DND-41 (cell line): Measurements from ENCODE around the gene TMEM106A.
"Not testable (repeated sequence)": the region's sequence is repeated elsewhere in the genome, so short reads cannot be mapped to it uniquely, and the experiment has no call there.

Experiments used
- EZH2 ChIP-seq: IDR thresholded peaks from 3 replicates; pipeline ENCODE4 v1.6.1; 2012; ENCODE audit warnings: borderline replicate concordance, low read depth, mild to moderate bottlenecking, moderate library complexity, low read length, inconsistent platforms; ENCODE audit not compliant: severe bottlenecking
- TF ChIP-seq, protein P1 (sequence below): IDR thresholded peaks from 2 replicates; pipeline ENCODE4 v1.5.1; 2012; ENCODE audit warnings: borderline replicate concordance, low read length, moderate library complexity, mild to moderate bottlenecking; ENCODE audit not compliant: poor library complexity, severe bottlenecking; ENCODE audit errors: extremely low read depth

GRCh38 chr17:43231205-43232020 is 19.7 kb downstream of the TMEM106A start:
- TF ChIP-seq EZH2, result not testable (repeated sequence)
- TF ChIP-seq, protein P1, sequence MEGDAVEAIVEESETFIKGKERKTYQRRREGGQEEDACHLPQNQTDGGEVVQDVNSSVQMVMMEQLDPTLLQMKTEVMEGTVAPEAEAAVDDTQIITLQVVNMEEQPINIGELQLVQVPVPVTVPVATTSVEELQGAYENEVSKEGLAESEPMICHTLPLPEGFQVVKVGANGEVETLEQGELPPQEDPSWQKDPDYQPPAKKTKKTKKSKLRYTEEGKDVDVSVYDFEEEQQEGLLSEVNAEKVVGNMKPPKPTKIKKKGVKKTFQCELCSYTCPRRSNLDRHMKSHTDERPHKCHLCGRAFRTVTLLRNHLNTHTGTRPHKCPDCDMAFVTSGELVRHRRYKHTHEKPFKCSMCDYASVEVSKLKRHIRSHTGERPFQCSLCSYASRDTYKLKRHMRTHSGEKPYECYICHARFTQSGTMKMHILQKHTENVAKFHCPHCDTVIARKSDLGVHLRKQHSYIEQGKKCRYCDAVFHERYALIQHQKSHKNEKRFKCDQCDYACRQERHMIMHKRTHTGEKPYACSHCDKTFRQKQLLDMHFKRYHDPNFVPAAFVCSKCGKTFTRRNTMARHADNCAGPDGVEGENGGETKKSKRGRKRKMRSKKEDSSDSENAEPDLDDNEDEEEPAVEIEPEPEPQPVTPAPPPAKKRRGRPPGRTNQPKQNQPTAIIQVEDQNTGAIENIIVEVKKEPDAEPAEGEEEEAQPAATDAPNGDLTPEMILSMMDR, result not testable (repeated sequence)
